ENCODE measurements around the gene WSB2.

Gene WSB2

DNA sequence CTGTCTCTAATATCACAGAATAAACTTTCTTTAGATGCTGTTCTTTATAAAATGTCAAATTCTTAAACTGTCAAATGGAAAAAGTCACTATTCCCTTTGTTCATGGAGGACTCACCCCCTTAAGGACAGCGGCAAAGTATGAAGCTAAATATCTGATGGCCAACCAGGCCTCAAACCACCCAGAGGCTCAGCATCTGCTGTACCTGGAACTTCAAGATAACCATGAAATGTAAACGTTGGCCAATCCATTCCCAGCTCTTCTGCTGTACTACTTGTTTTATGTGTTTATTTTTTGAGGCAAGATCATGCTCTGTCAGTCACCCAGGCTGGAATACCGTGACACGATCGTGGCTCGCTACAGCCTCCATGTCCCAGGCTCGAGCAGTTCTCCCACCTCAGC is 28.8 kb downstream of the WSB2 start:
- Histone ChIP-seq H3K79me2 (ENCODE audit: control insufficient read depth, low read length) (no peaks in the 10 kb centered on the region), H3K4me3 (ENCODE audit: low read length) (no peak overlapping the region), H3K9me2 (replicated peaks; ENCODE audit: control insufficient read depth, low read length) (no peaks in the 10 kb centered on the region), H4K20me1 (ENCODE audit: control insufficient read depth, insufficient read depth, low read depth, low read length) (peaks cover 6% of the 10 kb centered on the region; the same call in 1 of the 2 replicates), H3K27me3 (ENCODE audit: control insufficient read depth, low read length) (no peaks in the 10 kb centered on the region), H3F3A (ENCODE audit: control insufficient read depth, insufficient read depth) (peaks cover 5% of the 10 kb centered on the region; the same call in 1 of the 2 replicates), H3K9me3 (ENCODE audit: control insufficient read depth, insufficient read depth, low read length) (no peaks in the 10 kb centered on the region), H3K27ac (ENCODE audit: low read depth, low read length) (no peak overlapping the region), H3K4me1 (ENCODE audit: control insufficient read depth, low read length) (peaks cover 16% of the 10 kb centered on the region), H3K4me2 (ENCODE audit: low read length) (no peak overlapping the region), H3K36me3 (ENCODE audit: control insufficient read depth, low read length) (peaks cover 66% of the 10 kb centered on the region)
- TF ChIP-seq, protein P1, sequence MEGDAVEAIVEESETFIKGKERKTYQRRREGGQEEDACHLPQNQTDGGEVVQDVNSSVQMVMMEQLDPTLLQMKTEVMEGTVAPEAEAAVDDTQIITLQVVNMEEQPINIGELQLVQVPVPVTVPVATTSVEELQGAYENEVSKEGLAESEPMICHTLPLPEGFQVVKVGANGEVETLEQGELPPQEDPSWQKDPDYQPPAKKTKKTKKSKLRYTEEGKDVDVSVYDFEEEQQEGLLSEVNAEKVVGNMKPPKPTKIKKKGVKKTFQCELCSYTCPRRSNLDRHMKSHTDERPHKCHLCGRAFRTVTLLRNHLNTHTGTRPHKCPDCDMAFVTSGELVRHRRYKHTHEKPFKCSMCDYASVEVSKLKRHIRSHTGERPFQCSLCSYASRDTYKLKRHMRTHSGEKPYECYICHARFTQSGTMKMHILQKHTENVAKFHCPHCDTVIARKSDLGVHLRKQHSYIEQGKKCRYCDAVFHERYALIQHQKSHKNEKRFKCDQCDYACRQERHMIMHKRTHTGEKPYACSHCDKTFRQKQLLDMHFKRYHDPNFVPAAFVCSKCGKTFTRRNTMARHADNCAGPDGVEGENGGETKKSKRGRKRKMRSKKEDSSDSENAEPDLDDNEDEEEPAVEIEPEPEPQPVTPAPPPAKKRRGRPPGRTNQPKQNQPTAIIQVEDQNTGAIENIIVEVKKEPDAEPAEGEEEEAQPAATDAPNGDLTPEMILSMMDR (IDR thresholded peaks at IDR 0.05; ENCODE audit: low read depth, low read length, poor library complexity, severe bottlenecking), result no peak
- TF ChIP-seq EZH2phosphoT487 (IDR thresholded peaks at IDR 0.05; ENCODE audit: borderline replicate concordance, low read length), result no peak

DNA sequence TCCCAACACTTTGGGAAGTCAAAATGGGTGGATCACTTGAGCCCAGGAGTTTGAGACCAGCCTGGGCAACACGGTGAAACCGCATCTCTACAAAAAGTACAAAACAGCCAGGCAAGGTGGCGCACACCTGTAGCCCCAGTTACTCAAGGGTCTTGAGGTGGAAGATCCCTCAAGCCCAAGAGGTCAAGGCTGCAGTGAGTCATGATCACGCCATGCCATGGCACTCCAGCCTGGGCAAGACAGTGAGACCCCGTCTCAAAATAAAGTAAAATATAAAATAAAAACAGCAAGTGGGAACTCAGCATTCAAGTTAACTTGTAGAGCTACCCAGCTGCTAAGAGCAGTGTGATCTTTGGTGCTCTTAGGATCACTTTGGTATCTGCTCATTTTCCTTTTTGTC is 31.8 kb downstream of the WSB2 start:
- Histone ChIP-seq H4K20me1 (ENCODE audit: control insufficient read depth, insufficient read depth, low read depth, low read length) (no peaks in the 10 kb centered on the region), H3F3A (ENCODE audit: control insufficient read depth, insufficient read depth) (peaks cover 5% of the 10 kb centered on the region; the same call in 1 of the 2 replicates), H3K4me3 (ENCODE audit: low read length) (no peak overlapping the region), H3K4me1 (ENCODE audit: control insufficient read depth, low read length) (no peaks in the 10 kb centered on the region; the same call in 1 of the 2 replicates), H3K79me2 (ENCODE audit: control insufficient read depth, low read length) (no peaks in the 10 kb centered on the region), H3K27ac (ENCODE audit: low read depth, low read length) (no peak overlapping the region), H3K36me3 (ENCODE audit: control insufficient read depth, low read length) (peaks cover 86% of the 10 kb centered on the region), H3K27me3 (ENCODE audit: control insufficient read depth, low read length) (no peaks in the 10 kb centered on the region), H3K4me2 (ENCODE audit: low read length) (no peak overlapping the region), H3K9me3 (ENCODE audit: control insufficient read depth, insufficient read depth, low read length) (no peaks in the 10 kb centered on the region), H3K9me2 (replicated peaks; ENCODE audit: control insufficient read depth, low read length) (no peaks in the 10 kb centered on the region)
- TF ChIP-seq EZH2phosphoT487 (IDR thresholded peaks at IDR 0.05; ENCODE audit: borderline replicate concordance, low read length), result no peak
- TF ChIP-seq, protein P1 (IDR thresholded peaks at IDR 0.05; ENCODE audit: low read depth, low read length, poor library complexity, severe bottlenecking), result no peak

DNA sequence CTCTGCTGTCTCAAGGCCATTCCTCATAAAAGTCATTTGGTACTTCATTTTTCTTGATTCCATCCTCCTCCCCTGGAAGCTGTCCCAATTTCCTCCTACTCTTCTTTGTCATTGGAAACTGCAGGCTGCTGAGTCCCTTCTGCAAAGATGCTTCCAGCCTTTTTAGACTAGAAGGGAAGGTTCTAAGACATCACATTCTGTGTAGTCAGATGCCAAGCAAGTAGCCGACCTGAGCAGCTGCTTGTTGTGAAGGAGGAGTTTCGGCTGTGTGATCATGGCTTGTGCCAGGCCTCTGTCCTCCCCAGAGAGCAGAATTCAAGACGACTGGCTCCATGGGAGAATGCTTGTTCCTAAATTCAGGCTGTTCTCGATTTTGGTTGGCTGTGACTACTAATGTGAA is 35.8 kb downstream of the WSB2 start:
- Histone ChIP-seq H3K4me1 (ENCODE audit: control insufficient read depth, low read length) (no peaks in the 10 kb centered on the region), H3K36me3 (ENCODE audit: control insufficient read depth, low read length) (peaks cover 85% of the 10 kb centered on the region), H3K4me2 (ENCODE audit: low read length) (no peak overlapping the region), H4K20me1 (ENCODE audit: control insufficient read depth, insufficient read depth, low read depth, low read length) (no peaks in the 10 kb centered on the region), H3K27ac (ENCODE audit: low read depth, low read length) (no peak overlapping the region), H3F3A (ENCODE audit: control insufficient read depth, insufficient read depth) (no peaks in the 10 kb centered on the region), H3K9me3 (ENCODE audit: control insufficient read depth, insufficient read depth, low read length) (no peaks in the 10 kb centered on the region), H3K9me2 (replicated peaks; ENCODE audit: control insufficient read depth, low read length) (no peaks in the 10 kb centered on the region), H3K27me3 (ENCODE audit: control insufficient read depth, low read length) (no peaks in the 10 kb centered on the region), H3K79me2 (ENCODE audit: control insufficient read depth, low read length) (no peaks in the 10 kb centered on the region), H3K4me3 (ENCODE audit: low read length) (no peak overlapping the region)
- TF ChIP-seq EZH2phosphoT487 (IDR thresholded peaks at IDR 0.05; ENCODE audit: borderline replicate concordance, low read length), result no peak
- TF ChIP-seq, protein P1 (IDR thresholded peaks at IDR 0.05; ENCODE audit: low read depth, low read length, poor library complexity, severe bottlenecking), result no peak

All from DOHH2 (cell line).